Measurements from ENCODE around the gene FOXE3. TPM values are rescaled to one million over a fixed set of nuclear protein-coding genes. Genes with fewer than 3 reads are reported as not detected.

The FOXE3 gene
- total RNA-seq, 1 donor from 2014 or later, result not detected

DNA sequence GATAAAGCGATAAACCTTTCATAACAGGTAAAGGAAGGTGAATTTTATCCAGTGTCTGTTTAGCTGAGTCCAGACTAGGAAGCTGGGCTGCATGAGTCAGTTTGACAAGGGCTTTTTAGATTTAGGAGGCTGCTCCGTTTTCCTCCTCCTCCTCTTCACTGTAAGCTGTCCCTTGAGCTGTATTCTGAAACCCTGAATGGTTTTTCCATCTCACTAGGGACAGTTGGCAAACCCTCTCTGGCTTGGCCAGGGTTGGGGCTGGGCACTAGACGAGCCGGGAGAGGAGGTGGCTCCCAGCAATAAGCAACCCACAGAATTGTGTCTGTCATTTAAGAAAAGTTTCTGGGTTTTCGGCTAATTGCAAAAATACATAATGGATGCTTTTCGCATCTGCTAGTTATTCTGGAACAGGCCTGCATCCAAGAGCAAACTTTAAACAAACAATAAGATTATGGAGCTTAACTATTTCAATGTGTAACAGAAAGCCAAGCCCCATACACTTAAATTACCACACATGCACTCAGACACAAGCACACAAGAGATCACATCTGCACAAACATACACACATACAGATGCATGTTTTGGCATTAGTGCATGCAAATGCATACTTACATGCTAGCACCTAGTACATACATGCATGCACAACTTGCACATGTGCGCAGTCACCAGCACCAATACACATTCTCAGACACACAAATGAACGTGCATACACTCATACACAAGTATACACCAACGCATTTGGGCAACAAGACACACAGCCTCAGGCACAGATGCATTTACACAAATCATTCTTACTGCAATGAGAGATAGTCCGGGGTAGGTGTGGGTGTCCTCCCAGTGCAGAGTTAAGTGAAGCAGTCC lies 27.8 kb upstream of the FOXE3 start:
- H3K4me3 ChIP-seq, result no peak overlapping the region
- peaks cover 2% of the 10 kb centered on the region for H3K36me3 ChIP-seq
- no peaks in the 10 kb centered on the region for H3K9me3 ChIP-seq
- DNase-seq (no peak), ATAC-seq (no peak)
- intact Hi-C loops (cut with DNase I), result no loop called here
- no peak for TF ChIP-seq CTCF (IDR thresholded peaks at IDR 0.05)
- H3K27me3 ChIP-seq (ENCODE audit: low read depth), result peaks cover 6% of the 10 kb centered on the region
- no peaks in the 10 kb centered on the region for H3K4me1 ChIP-seq
- H3K27ac ChIP-seq, result no peak overlapping the region

DNA sequence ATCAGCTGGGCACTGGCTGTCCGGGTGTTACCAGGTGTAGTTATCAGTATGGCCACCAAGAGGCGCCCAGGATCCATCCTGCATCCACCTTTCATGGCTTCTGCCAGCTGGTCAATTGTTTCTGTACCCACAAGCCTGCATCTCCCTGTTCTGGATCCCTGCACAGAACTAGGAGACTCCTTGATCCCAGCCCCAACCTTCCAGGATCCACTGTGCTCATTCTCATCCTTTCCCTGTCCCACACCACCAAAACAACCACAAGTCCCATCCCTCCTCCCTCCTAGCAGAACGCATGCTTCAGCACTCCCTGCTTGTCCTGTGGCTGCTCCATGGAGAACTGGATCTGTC lies 27.2 kb upstream of the FOXE3 start:
- no peaks in the 10 kb centered on the region for H3K9me3 ChIP-seq
- no peak overlapping the region for H3K4me3 ChIP-seq
- no peaks in the 10 kb centered on the region for H3K4me1 ChIP-seq
- intact Hi-C loops (cut with DNase I), result no loop called here
- H3K27ac ChIP-seq, result no peak overlapping the region
- ATAC-seq, result peak; percentile 78 to 82
- no peak for DNase-seq
- H3K36me3 ChIP-seq, result no peaks in the 10 kb centered on the region
- peaks cover 7% of the 10 kb centered on the region for H3K27me3 ChIP-seq (ENCODE audit: low read depth)
- TF ChIP-seq CTCF (IDR thresholded peaks at IDR 0.05), result peak; percentile 67

DNA sequence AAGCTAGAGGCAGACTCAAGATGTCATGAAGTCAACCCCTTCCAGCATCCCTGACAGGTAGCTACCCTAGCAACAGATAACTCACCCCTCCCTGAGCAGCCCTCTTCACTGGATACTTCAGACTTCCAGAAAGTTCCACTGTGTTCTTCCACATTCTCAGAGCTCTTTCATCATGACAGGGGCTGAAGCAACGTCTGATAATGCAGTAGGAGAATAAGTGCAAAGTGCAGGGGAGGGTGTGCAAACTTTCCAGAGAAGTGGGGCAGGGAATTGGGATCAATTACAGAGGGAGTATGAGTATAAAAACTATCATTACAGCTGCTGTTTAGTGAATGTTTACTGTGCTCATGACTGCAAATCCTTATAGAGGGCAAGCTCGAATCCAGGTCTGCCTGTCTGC lies 26.4 kb upstream of the FOXE3 start:
- Histone ChIP-seq H3K9me3 (no peaks in the 10 kb centered on the region), H3K36me3 (no peaks in the 10 kb centered on the region), H3K4me1 (no peaks in the 10 kb centered on the region), H3K4me3 (no peak overlapping the region), H3K27me3 (ENCODE audit: low read depth) (peaks cover 11% of the 10 kb centered on the region), H3K27ac (no peak overlapping the region)
- ATAC-seq, result no peak
- intact Hi-C loops (cut with DNase I), result no loop called here
- no peak for TF ChIP-seq CTCF (IDR thresholded peaks at IDR 0.05)
- DNase-seq, result no peak

- DNase-seq, result no peak
- TF ChIP-seq CTCF (IDR thresholded peaks at IDR 0.05), result no peak
- no peak overlapping the region for H3K4me3 ChIP-seq
- intact Hi-C loops (cut with DNase I), result no loop called here
- H3K27ac ChIP-seq, result no peak overlapping the region
- no peaks in the 10 kb centered on the region for H3K4me1 ChIP-seq
- no peak for ATAC-seq
- H3K9me3 ChIP-seq, result no peaks in the 10 kb centered on the region
- H3K36me3 ChIP-seq, result no peaks in the 10 kb centered on the region
- peaks cover 11% of the 10 kb centered on the region for H3K27me3 ChIP-seq (ENCODE audit: low read depth)
Observed at GRCh38 chr1:47390843-47391242, 25.2 kb upstream of the FOXE3 start.

DNA sequence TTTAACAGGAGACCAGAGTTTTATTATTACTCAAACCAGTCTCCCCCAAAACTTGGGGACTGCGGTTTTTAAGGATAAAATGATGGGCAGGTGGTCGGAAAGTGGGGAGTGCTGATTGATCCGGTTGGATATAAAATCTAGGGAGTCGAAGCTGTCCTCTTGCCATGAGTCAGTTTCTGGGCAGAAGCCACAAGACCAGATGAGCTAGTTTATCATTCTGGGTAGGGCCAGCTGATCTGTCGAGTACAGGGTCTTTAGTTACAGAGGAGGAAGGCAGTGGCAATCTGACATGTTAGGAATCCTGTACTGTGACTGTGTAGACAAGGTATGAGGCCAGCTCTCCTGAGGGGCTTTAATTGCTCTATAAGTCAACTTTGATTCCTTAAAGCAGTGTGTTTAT lies 22.9 kb upstream of the FOXE3 start:
- H3K4me3 ChIP-seq, result no peak overlapping the region
- no peak overlapping the region for H3K27ac ChIP-seq
- no peaks in the 10 kb centered on the region for H3K9me3 ChIP-seq
- no peaks in the 10 kb centered on the region for H3K36me3 ChIP-seq
- TF ChIP-seq CTCF (IDR thresholded peaks at IDR 0.05), result no peak
- DNase-seq (no peak), ATAC-seq (no peak)
- H3K4me1 ChIP-seq, result no peaks in the 10 kb centered on the region
- intact Hi-C loops (cut with DNase I), result no loop called here
- peaks cover 15% of the 10 kb centered on the region for H3K27me3 ChIP-seq (ENCODE audit: low read depth)

Data from lower lobe of right lung (tissue), 2 donors.